Measurements from ENCODE around the gene ASF1A. TPM values are rescaled to one million over a fixed set of nuclear protein-coding genes. Genes with fewer than 3 reads are reported as not detected.

The ASF1A gene
- total and polyA plus RNA-seq, 9 of the 15 experiments (the other 6 are each of a cell fraction or from before 2014, with no cell fraction given), result 31.5 to 45.3 (median 34.8) TPM

DNA sequence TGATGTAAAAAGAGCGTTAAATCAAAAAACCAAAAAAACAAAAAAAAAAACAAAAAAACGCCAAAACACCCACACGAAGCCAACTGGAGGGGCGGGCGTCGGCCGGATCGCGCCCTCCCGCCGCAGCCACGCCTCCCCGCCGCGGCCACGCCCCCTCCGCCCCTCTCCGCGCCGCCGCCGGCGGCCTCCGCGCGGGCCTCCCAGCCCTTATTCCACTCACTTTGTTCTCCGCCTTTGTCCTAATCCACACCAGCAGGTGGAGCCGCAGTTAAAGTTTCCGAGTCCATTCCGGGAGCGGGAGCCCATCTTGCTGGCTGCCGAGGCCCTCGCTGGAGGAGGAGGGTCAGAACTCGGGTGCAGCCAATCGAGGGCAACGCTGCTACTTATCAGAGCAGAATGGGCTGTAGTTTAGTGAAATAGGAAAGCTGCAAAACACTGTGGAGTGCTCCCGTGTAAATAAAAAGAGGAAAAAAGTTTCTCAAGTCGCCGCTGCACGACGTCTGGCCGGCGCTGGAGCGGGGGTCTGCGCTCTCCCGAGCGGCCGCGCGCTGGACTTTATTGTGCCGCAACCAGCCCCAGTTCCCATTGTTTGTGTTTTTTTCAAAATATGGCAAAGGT is at the start of gene ASF1A (continued):
- peak; percentile 61; the same call in 1 of the 2 replicates for TF ChIP-seq EP400 (IDR thresholded peaks at IDR 0.05)
- peak; percentile 91 for TF ChIP-seq TBP (optimal IDR thresholded peaks at IDR 0.05; ENCODE audit: low read depth, low read length)
- TF ChIP-seq ZNF24 (IDR thresholded peaks at IDR 0.05), result no peak
- no peak for TF ChIP-seq BMI1 (IDR thresholded peaks at IDR 0.05; ENCODE audit: low read length)
- TF ChIP-seq NFYB (IDR thresholded peaks at IDR 0.05; ENCODE audit: extremely low read depth, insufficient read length), result peak; percentile 61
- peak; percentile 80 for TF ChIP-seq CXXC5 (CRISPR knock-in tag; IDR thresholded peaks at IDR 0.05)
- TF ChIP-seq MTA2 (IDR thresholded peaks at IDR 0.05; ENCODE audit: low read depth), result peak; percentile 47; the same call in 1 of the 2 replicates
- TF ChIP-seq SMARCA5 (IDR thresholded peaks at IDR 0.05), result 0 out of 2 replicates have a peak, but pooled peaks have one; percentile 52
- TF ChIP-seq POLR2AphosphoS2 (IDR thresholded peaks at IDR 0.05; ENCODE audit: low read length), result peak; percentile 41; the same call in 1 of the 2 replicates
- TF ChIP-seq, protein P1, sequence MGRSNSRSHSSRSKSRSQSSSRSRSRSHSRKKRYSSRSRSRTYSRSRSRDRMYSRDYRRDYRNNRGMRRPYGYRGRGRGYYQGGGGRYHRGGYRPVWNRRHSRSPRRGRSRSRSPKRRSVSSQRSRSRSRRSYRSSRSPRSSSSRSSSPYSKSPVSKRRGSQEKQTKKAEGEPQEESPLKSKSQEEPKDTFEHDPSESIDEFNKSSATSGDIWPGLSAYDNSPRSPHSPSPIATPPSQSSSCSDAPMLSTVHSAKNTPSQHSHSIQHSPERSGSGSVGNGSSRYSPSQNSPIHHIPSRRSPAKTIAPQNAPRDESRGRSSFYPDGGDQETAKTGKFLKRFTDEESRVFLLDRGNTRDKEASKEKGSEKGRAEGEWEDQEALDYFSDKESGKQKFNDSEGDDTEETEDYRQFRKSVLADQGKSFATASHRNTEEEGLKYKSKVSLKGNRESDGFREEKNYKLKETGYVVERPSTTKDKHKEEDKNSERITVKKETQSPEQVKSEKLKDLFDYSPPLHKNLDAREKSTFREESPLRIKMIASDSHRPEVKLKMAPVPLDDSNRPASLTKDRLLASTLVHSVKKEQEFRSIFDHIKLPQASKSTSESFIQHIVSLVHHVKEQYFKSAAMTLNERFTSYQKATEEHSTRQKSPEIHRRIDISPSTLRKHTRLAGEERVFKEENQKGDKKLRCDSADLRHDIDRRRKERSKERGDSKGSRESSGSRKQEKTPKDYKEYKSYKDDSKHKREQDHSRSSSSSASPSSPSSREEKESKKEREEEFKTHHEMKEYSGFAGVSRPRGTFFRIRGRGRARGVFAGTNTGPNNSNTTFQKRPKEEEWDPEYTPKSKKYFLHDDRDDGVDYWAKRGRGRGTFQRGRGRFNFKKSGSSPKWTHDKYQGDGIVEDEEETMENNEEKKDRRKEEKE (IDR thresholded peaks at IDR 0.05; ENCODE audit: borderline replicate concordance in 1 of 2, control insufficient read depth in 1 of 2, low read depth in 2 of 2, low read length in 1 of 2), result peak in 1 of 2 experiments; percentile 93; a peak in 2 of 4 replicates
- no peak for TF ChIP-seq CBFB (CRISPR knock-in tag; IDR thresholded peaks at IDR 0.05)
- TF ChIP-seq, protein P2, sequence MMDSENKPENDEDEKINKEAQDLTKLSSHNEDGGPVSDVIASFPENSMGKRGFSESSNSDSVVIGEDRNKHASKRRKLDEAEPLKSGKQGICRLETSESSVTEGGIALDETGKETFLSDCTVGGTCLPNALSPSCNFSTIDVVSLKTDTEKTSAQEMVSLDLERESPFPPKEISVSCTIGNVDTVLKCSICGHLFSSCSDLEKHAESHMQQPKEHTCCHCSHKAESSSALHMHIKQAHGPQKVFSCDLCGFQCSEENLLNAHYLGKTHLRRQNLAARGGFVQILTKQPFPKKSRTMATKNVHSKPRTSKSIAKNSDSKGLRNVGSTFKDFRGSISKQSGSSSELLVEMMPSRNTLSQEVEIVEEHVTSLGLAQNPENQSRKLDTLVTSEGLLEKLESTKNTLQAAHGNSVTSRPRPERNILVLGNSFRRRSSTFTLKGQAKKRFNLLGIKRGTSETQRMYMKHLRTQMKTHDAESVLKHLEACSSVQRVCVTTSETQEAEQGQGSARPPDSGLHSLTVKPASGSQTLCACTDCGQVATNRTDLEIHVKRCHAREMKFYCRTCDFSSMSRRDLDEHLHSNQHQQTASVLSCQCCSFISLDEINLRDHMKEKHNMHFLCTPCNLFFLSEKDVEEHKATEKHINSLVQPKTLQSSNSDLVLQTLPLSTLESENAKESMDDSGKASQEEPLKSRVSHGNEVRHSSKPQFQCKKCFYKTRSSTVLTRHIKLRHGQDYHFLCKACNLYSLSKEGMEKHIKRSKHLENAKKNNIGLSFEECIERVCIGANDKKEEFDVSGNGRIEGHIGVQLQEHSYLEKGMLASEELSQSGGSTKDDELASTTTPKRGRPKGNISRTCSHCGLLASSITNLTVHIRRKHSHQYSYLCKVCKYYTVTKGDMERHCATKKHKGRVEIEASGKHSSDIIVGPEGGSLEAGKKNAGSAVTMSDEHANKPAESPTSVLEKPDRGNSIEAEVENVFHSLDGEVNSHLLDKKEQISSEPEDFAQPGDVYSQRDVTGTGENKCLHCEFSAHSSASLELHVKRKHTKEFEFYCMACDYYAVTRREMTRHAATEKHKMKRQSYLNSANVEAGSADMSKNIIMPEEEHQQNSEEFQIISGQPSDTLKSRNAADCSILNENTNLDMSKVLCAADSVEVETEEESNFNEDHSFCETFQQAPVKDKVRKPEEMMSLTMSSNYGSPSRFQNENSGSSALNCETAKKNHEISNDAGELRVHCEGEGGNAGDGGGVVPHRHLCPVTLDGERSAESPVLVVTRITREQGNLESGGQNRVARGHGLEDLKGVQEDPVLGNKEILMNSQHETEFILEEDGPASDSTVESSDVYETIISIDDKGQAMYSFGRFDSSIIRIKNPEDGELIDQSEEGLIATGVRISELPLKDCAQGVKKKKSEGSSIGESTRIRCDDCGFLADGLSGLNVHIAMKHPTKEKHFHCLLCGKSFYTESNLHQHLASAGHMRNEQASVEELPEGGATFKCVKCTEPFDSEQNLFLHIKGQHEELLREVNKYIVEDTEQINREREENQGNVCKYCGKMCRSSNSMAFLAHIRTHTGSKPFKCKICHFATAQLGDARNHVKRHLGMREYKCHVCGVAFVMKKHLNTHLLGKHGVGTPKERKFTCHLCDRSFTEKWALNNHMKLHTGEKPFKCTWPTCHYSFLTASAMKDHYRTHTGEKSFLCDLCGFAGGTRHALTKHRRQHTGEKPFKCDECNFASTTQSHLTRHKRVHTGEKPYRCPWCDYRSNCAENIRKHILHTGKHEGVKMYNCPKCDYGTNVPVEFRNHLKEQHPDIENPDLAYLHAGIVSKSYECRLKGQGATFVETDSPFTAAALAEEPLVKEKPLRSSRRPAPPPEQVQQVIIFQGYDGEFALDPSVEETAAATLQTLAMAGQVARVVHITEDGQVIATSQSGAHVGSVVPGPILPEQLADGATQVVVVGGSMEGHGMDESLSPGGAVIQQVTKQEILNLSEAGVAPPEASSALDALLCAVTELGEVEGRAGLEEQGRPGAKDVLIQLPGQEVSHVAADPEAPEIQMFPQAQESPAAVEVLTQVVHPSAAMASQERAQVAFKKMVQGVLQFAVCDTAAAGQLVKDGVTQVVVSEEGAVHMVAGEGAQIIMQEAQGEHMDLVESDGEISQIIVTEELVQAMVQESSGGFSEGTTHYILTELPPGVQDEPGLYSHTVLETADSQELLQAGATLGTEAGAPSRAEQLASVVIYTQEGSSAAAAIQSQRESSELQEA (IDR thresholded peaks at IDR 0.05; ENCODE audit: low read depth), result no peak
- TF ChIP-seq, protein P3, sequence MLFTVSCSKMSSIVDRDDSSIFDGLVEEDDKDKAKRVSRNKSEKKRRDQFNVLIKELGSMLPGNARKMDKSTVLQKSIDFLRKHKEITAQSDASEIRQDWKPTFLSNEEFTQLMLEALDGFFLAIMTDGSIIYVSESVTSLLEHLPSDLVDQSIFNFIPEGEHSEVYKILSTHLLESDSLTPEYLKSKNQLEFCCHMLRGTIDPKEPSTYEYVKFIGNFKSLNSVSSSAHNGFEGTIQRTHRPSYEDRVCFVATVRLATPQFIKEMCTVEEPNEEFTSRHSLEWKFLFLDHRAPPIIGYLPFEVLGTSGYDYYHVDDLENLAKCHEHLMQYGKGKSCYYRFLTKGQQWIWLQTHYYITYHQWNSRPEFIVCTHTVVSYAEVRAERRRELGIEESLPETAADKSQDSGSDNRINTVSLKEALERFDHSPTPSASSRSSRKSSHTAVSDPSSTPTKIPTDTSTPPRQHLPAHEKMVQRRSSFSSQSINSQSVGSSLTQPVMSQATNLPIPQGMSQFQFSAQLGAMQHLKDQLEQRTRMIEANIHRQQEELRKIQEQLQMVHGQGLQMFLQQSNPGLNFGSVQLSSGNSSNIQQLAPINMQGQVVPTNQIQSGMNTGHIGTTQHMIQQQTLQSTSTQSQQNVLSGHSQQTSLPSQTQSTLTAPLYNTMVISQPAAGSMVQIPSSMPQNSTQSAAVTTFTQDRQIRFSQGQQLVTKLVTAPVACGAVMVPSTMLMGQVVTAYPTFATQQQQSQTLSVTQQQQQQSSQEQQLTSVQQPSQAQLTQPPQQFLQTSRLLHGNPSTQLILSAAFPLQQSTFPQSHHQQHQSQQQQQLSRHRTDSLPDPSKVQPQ (CRISPR knock-in tag; IDR thresholded peaks at IDR 0.05; ENCODE audit: borderline replicate concordance), result no peak
